D341Med (cell line): ENCODE data around the gene TRMT10A.
"Not testable (repeated sequence)": the region's sequence is repeated elsewhere in the genome, so short reads cannot be mapped to it uniquely, and the experiment has no call there.

Experiments used
- DNase-seq: peaks from one replicate; pipeline ENCODE4 v3.0.0; 2012; ENCODE audit warnings: low spot score

Gene TRMT10A

DNA sequence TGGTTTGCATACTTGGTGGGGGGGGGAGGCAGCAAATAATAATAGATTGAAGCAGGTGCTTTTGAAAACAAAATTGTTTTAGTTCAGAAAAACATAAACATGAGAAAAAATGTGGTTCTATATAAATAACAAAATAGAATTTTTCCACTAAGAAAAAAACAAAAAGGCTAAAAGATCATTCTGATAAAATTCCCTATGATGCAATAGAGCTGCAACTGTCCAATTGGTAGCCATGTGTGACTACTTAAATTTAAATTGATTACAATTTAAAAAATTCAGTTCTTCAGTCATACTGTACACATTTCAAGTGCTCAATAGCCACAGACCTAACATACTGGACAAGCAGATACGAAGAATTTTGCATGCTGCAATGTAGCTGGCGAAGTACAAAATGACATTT lies 11.0 kb downstream of the TRMT10A start:
- DNase-seq: no peak

DNA sequence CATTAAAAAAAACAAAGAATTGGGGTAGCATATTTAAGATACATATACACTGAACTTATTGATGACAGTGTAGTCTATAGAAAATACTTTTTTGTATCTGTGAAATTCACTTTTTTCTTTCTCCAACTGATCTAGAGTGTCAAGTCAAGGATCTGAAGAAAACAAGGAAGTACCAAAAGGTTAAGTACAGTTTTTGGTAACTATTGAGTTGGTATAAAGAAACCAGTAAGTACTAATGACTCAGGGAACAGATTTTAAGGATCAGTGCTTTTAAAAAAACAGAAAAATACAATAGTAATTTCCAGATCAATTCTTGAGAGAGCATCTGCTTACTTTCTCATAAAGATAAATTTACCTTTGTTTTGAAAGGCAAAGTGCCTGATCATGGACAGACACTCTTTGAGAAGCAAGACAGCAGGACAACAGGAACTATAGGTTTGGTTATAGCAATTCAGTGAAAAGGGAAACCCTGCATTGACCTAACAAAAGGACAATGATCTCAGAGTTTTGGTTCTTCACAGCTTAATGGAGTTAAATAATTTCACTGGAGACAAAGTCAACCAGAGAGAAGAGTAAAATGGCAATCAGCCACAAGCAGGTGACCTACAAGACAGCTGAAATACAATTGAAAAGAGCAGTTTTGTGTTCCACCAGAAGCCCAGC lies 23.4 kb downstream of the TRMT10A start:
- no peak for DNase-seq

DNA sequence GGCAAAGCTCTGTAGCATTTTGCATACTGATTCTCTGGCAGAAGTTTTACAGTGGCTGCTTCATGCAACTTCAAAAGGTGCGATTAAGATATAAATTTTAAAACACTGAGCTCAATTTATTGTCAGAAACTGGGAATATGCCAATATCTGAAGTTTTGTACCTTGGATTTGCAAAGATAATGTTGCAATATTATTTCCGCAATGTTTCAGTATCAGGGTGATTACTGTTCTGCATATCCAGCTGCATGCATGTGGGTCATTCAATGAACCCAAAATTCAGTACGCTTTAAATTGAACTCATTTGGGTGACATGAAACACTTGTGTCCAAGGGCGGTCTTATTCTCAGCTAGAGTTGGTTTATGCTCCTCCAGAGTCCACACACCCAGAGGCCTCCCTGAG lies 26.2 kb downstream of the TRMT10A start:
- no peak for DNase-seq

DNA sequence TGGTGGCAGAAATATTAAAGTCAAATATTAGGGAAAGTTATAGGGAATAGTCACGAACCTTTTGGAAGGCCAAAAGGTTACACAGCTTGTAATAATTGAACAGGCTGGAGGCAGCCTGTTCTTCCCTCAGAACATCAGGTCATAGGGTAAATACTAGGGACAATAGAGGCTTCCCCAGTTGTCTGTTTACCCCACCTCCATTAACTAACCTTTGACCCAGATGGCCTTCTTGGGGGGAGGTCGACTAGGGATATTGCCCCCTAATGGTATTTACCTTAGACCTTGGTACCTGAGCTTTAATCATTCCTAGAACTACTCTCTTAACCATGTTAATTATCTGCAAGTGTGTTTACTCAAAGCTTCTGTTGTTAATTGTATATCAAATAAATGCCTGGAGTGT lies 27.0 kb downstream of the TRMT10A start:
- DNase-seq: no peak

DNA sequence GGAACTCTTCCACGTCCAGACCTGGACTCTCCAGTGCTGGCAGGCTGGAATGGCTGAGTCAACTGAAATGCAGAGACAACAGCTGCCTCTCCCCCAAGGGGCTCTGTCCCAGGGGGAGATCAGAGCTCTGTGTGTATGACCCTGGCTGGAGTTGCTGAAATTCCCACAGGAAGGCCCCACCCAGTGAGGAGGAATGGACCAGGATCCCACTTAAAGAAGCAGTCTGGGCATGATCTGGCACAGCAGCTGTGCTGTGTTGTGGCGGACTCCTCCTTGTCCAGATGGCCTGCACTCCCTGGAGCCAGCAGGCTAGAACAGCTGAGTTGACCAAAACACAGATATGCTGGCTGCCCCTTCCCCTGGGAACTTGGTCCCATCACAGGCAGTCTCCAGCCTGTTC lies 27.6 kb downstream of the TRMT10A start:
- no peak for DNase-seq

DNA sequence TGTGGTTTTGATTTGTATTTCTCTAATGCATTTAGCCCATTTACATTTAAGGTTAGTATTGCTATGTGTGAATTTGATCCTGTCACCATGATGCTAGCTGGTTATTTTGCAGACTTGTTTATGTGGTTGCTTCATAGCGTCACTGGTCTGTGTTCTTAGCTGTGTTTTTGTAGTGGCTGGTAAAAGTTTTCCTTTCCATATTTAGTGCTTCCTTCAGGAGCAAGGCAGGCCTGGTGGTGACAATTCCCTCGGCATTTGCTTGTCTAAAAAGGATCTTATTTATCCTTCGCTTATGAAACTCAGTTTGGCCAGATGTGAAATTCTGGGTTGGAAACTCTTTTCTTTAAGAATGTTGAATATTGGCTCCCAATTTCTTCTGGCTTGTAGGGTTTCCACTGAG lies 29.1 kb downstream of the TRMT10A start:
- not testable (repeated sequence) for DNase-seq

DNA sequence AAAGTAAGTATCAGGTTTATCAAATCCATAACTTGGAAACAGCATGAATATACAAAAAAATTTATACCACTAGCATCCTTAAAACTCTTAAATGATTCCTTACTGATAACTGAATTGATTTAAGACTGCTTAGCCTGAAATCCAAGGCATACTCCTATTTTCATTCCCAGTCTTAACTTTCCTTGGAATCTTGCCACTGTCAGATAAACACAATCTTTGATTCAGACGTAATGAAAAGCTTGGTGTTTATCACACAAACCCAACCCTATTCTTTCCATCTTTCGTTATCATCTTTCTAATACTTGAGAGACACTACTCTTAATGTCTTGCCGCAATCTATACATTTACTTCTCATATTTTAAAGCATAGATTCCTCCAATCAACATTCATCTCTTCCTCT lies 33.9 kb downstream of the TRMT10A start:
- DNase-seq: no peak

DNA sequence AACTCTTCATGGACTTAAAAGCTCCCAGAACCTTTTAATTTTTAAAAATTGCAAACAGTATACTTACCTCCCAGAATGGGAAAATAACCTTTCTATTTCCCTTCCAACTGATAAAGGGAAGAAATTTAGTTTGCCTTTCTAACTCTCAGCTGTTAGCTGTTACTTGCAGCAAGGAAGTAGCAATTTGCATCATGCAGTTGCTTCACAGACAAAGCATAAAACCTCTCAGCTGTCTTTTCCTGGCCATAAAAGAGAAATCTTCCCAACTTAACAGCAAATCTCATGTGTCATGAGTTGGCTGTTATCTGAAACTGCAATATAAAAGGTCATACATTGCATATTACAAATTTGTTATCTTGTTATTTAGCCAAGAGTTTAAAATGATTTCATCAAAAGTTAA lies 34.6 kb downstream of the TRMT10A start:
- no peak for DNase-seq

DNA sequence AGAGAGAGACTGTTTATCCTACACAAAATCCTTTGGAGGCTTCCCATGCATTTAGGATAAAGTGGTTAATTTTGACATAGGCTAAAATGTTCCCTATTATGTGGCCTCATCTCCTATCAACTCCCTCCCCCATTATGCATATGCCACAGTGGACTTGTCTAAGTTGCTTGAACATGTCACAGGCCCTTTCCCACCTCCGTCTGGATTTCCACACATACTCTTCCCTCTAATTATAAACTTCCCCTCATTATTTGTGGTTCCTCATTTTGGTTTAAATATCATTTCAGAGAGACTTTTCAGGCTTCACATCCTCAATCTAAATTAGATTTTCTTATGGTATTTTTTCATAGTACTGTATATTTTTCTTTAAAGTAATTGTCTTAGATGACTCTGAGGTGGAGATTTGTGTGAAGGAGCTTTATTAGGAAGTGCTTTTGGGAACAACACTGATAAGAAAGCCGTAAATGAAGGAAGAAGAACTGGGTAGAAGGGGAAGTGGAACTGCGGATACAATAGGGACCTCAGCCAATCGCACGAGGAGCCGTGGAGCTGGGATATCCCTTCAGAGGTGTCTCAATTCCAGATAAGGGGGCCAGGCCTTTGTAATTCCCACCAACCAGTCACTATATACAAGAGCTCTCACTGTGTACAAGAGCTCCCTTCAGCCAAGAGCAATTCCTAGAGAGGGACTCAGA lies 45.1 kb downstream of the TRMT10A start:
- no peak for DNase-seq

DNA sequence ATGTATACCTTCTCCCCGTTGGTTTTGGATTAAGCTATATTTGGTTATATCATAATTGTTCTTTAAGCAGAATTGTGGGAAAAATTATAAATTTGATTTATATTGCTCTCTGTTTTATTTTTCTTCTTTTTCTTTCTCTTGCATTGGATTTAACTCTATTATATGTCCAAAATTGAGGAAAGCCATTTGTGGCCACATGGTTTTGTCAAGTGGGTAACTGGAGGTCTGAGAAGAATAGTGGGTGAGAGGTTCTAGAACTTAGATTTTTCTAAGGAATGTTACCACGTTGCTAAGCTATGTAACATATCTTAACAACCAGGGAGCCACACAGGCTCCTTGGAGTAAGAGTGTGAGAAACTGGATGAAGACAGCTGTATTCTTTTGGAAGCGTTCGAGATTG lies 53.1 kb downstream of the TRMT10A start, which contains the start of gene C4orf17:
Gene C4orf17, plus strand, starts transcription at position 301 of the 400 bp plus-strand sequence. CDS start 2,061 bp downstream, outside the sequence.
- DNase-seq: no peak

DNA sequence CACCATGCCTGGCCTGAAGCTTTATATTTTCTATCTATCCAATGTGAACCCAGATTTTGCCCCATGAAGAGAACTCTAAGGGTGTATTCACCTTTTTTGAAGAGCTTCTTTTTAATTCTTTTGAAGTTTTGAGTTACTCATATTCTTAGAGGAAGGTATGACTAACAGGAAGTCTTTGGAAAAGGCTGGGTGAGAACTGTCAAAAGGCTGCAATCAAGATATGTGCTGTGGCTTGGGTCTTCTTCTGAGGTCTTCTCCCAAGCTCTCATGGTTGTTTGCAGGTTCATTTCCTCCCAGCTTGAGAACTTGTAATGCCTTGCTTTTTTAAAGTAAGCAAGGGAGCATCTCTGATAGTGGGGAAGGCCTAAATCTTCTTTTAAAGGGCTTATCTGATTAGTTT lies 56.1 kb downstream of the TRMT10A start:
- no peak for DNase-seq

DNA sequence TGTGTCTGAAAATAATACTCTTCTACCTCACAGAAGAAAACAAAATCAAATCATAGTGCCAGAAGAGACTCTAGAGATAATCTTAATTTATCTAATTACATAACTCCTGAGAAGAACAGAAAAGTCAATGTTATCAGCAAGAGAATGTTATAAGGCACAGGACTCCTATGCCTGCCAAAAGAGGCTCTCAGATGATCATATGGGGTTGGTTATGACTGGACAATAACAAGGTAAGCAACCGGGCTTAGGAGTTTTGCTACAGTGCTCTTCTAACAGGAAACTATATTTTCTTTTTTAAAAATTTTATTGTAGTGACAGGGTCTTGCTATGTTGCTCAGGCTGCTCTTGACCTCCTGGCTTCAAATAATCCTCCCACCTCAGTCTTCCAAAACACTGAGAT lies 56.5 kb downstream of the TRMT10A start:
- DNase-seq: no peak

DNA sequence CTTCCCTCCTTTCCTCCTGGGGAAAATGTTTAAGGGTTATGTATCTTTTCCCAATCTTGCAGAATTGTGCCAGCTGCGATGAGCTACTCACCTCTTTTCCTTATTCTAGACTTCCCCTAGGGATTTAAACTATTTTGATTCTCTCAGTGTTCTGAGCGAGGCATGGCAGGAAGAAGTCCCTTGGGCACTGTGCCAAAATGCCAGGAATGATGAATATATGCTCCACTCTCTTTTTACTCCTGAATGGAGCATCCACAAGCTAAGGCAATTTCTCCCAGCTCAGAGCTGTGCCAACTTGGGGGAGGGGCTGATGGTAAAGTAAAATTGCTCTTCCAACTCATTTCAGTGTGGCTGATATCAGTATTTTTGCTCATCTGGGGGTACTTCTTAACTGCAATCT lies 57.1 kb downstream of the TRMT10A start:
- no peak for DNase-seq

DNA sequence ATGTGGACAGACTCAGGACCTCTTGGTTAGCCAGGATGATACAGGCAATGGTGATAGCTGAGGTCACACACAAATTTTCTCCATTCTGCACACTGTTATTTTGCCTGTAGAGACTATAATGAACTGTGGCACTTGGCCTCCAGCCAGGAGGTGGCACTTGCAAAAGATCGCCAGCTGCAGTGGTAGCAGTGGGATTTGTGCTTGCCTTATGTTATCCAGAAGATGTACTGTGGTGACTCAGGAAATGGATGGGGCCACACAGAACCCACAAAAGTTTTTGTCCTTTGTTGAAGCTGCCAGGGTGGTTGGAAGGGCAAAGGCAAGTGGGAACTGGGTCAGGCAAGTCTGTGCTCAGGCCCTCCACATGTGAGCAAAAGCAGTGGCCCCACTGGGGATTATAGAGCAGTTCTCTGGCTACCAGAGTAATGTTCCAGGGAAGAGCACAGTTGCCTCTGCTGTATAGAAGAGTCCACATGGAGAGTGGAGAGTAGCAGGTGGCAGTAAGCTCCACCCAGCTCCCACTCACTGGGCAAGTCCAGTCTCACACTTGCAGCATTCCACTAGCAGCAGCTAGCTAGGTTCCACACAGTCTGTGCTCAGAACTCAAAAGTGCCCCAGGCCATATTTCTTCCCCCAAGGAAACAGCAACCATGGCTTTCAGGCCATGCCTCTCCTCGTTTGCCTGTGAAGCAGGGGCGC lies 58.9 kb downstream of the TRMT10A start:
- DNase-seq: no peak
